Spleen (tissue), 11 donors: ENCODE data around the gene EXTL1. TPM values are rescaled to one million over a fixed set of nuclear protein-coding genes. Genes with fewer than 3 reads are reported as not detected.

Experiments used
- DNase-seq: peaks from one replicate; pipeline ENCODE4 v3.0.0-alpha.2; 2020
- H3K27ac ChIP-seq, 8 donors: fragments of 200-600 bp; sonication (generic) in 7 of 8; 1 replicate in 4 of 8; 2 replicates in 4 of 8; pipeline versions ENCODE4 v1.5.0 to v1.8.0; 2016 to 2021; ENCODE audit warnings: inconsistent platforms in 4 of 8, mild to moderate bottlenecking in 4 of 8, moderate library complexity in 1 of 8
- H3K27me3 ChIP-seq, 7 donors: fragments of 200-600 bp; sonication (generic) in 6 of 7; replicated peaks in 1 of 7; 1 replicate in 4 of 7; 2 replicates in 3 of 7; pipeline versions ENCODE4 v1.5.0 to v1.8.0; 2016 to 2021; ENCODE audit warnings: inconsistent platforms in 3 of 7, mild to moderate bottlenecking in 1 of 7
- H3K36me3 ChIP-seq, 6 donors: fragments of 200-600 bp; sonication (generic) in 5 of 6; 1 replicate in 4 of 6; 2 replicates in 2 of 6; pipeline versions ENCODE4 v1.5.0 to v1.8.0; 2016 to 2021; ENCODE audit warnings: inconsistent platforms in 2 of 6
- H3K4me1 ChIP-seq, 6 donors: fragments of 200-600 bp; sonication (generic) in 5 of 6; 1 replicate in 3 of 6; 2 replicates in 3 of 6; pipeline versions ENCODE4 v1.5.0 to v1.8.0; 2016 to 2021; ENCODE audit warnings: inconsistent platforms in 3 of 6
- H3K4me3 ChIP-seq, 8 donors: fragments of 200-600 bp; sonication (generic) in 7 of 8; 1 replicate in 4 of 8; 2 replicates in 4 of 8; pipeline versions ENCODE4 v1.5.0 to v1.8.0; 2016 to 2021; ENCODE audit warnings: inconsistent platforms in 4 of 8, mild to moderate bottlenecking in 4 of 8, moderate library complexity in 2 of 8
- H3K9me3 ChIP-seq, 8 donors: fragments of 200-600 bp; sonication (generic) in 7 of 8; 1 replicate in 4 of 8; 2 replicates in 4 of 8; pipeline versions ENCODE4 v1.5.0 to v1.8.0; 2016 to 2021; ENCODE audit warnings: inconsistent platforms in 4 of 8
- CTCF ChIP-seq, 11 experiments: fragments of 200-600 bp in 7 of 11; fragments of 450-650 bp in 4 of 11; sonication (generic) in 4 of 11; IDR thresholded peaks in 8 of 11; conservative IDR thresholded peaks in 3 of 11; 1 replicate in 7 of 11; 2 replicates in 4 of 11; pipeline versions ENCODE4 v1.4.0 to v1.8.0; 2016 to 2021; ENCODE audit warnings: antibody characterized with exemption in 11 of 11, inconsistent platforms in 4 of 11, mild to moderate bottlenecking in 1 of 11
- POLR2A ChIP-seq, 3 donors: fragments of 450-650 bp; IDR thresholded peaks; one replicate each; pipeline ENCODE4 v1.5.1; 2017; ENCODE audit warnings: antibody characterized with exemption in 3 of 3, mild to moderate bottlenecking in 1 of 3
- POLR2AphosphoS5 ChIP-seq, 3 donors: sonication (generic); formaldehyde crosslinking; IDR thresholded peaks; one replicate each; pipeline ENCODE4 v1.5.1; 2017; ENCODE audit warnings: antibody characterized with exemption in 3 of 3
- WGBS, 5 donors: extraction: QIAGEN DNeasy Blood & Tissue Kit in 3 of 5; methylation state at CpG; one replicate each; pipeline versions ENCODE4 v1.1.5 to v1.1.7; 2013 to 2018; 5-methylcytosine and 5-hydroxymethylcytosine counted together
- intact Hi-C: fragments of 100-400 bp; cut with DNase I; formaldehyde crosslinking; loops from one replicate; pipeline ENCODE4 v1.15.0; 2023; ENCODE audit warnings: low total_unique reads
- polyA plus RNA-seq, 3 donors: library from polyadenylated mRNA; stranded (reverse); fragments of 200-250 nt; gene quantifications; one replicate each; pipeline ENCODE4 v1.2.1, GENCODE V29; 2013
- total RNA-seq, 7 donors: library from RNA; depleted of rRNA in 3 of 7; stranded (reverse); fragments of >200 nt in 3 of 7; fragmentation: NEBNext Ultra II Directional in 4 of 7; extraction: Animal tissue kit (Norgen Biotek cat#: 25700) in 4 of 7; gene quantifications; one replicate each; pipeline versions ENCODE4 v1.1.0 to v1.2.1, GENCODE V29; 2016 to 2021
- donor health status: healthy with polysubstance abuse.
- donor health status: DM: no; HTN: no; CAD: no; lungs with moderate emphysema.
- donor health status: DM: no; HTN: no; CAD: no.
- donor health status: Bipolar disorder and iron deficiency.
- donor health status: healthy.
- donor health status: DM: no; HTN: no; CAD: no.
- donor health status: DM: yes; HTN: yes; CAD: no.

Gene EXTL1
- total and polyA plus RNA-seq, 10 donors: 0.30 to 8.6 (median 3.6) TPM

DNA sequence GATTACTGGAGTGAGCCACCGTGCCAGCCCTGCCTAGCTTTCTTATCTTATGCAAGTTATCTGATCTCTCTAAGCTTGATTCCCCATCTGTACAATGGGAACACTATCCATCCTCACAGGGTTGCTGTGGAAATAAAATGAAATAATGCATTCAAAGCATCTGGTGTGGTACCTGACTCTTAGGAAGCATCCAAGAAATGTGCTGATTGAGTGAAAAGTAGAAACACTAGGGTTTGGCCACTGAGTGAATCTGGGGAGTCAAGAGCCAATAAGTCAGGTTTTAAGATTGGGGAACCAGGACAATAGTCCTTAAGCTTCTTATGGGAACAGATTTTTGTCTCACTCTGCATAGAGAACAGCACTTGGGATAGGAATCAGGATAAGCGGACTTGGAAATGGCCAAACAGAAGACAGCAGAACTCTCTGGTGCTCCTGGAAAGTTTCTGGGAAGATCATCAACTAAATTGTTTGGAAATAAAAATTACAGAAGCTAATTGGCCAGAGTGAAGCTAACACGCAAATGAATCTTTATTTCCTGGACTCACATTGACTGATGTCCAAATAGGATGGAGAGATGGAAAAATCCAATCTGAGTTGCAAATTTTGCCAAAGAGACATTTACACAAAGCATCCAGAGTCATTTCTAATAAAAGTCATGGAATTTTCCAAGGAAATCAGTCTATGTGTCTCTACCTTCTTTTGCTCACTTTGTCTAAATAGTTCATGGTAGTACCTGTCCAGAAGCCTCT, 27.0 kb upstream of the EXTL1 start:
- no peak for DNase-seq
- H3K9me3 ChIP-seq: no peaks in the 10 kb centered on the region
- H3K36me3 ChIP-seq: peaks cover 0 to 12% (median 0%) of the 10 kb centered on the region in 6 donors
- peaks cover 29 to 76% (median 57%) of the 10 kb centered on the region in 6 donors for H3K4me1 ChIP-seq
- intact Hi-C loops: no loop called here
- H3K27me3 ChIP-seq: no peaks in the 10 kb centered on the region
- H3K27ac ChIP-seq: no peak overlapping the region
- WGBS, 5 donors: 90 to 99% (median 96%) methylated on average over 3 of the region's 3 CpGs
- no peak overlapping the region for H3K4me3 ChIP-seq
- TF ChIP-seq POLR2AphosphoS5 (IDR thresholded peaks at IDR 0.05) (no peak), CTCF (IDR thresholded peaks at IDR 0.05 in 8 of 11, conservative IDR thresholded peaks at IDR 0.05 in 3 of 11) (no peak), POLR2A (IDR thresholded peaks at IDR 0.05) (no peak)

DNA sequence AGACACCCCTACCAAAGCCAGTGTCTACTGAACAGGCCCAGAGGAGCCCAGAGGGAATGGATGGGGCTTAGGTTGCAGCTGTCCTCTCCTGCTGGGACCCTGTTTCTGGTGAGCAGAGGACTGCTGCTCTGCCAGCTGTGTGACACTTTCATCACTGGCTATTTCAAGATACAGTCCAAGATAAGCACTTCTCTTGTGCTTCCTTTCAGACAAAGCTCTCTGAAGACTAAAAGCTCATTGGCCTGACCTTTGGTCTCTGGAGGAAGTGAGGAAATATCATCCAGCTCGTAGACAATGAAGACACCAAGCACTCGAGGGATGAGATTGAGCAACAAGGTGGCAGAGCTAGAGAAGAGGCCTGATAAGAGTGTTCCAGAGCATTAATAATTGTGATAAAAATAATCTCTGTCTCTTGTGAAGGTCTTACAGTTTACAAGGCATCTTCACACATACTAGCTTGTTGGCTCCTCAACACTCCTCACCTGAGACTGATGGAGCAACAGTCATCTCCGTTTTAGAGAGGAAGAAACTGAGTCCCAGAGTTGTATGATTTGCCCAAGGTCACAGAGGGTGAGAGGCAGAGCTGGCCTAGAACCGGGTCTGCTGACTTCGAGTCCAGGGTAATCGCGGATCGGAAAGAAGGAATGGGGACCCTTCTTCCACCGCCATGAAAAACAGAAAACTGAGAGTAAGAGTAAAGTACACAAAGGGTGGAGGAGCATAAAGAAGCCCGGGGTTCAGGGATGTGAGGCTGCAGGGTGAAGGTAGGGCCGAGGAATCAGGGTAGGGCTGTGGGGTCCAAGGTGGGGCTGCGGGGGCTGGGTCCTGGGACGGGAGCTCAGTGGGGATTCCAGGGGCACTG, 24.4 kb upstream of the EXTL1 start:
- Histone ChIP-seq H3K4me1 (peaks cover 15 to 49% (median 33%) of the 10 kb centered on the region in 6 donors), H3K4me3 (peak overlapping the region; percentile 47 to 81 (median 60)), H3K9me3 (no peaks in the 10 kb centered on the region), H3K36me3 (peaks cover 0 to 12% (median 0%) of the 10 kb centered on the region in 6 donors), H3K27ac (peak overlapping the region; percentile 82 to 96 (median 92)), H3K27me3 (no peaks in the 10 kb centered on the region)
- WGBS, 5 donors: 1 to 4% (median 2%) methylated on average over 13 of the region's 13 CpGs
- TF ChIP-seq CTCF (IDR thresholded peaks at IDR 0.05 in 8 of 11, conservative IDR thresholded peaks at IDR 0.05 in 3 of 11) (no peak), POLR2AphosphoS5 (IDR thresholded peaks at IDR 0.05) (peak in 1 of 3 donors; percentile 70), POLR2A (IDR thresholded peaks at IDR 0.05) (no peak)
- intact Hi-C loops: no loop called here
- DNase-seq: peak; percentile 89

- peak in 2 of 3 donors; percentile 3 to 63 for TF ChIP-seq POLR2A (IDR thresholded peaks at IDR 0.05)
- TF ChIP-seq POLR2AphosphoS5 (IDR thresholded peaks at IDR 0.05): peak; percentile 84 to 90 (median 89)
- TF ChIP-seq CTCF (IDR thresholded peaks at IDR 0.05 in 8 of 11, conservative IDR thresholded peaks at IDR 0.05 in 3 of 11): peak; percentile 98 to 100 (median 100)
- intact Hi-C loops: loop anchor here (2.0 kb wide), 1 partner anchor 103 kb away; no protein-coding TSS in a partner anchor
- H3K27ac ChIP-seq: peak within 1 kb of the TSS; percentile 82 to 96 (median 92)
- peak; percentile 98 for DNase-seq
- peak within 1 kb of the TSS; percentile 47 to 81 (median 60) for H3K4me3 ChIP-seq
- 1 to 2% (median 2%) methylated on average over 35 to 47 of the region's 47 CpGs for WGBS, 5 donors
- peaks cover 0 to 4% (median 0%) of the 10 kb centered on the region in 6 donors for H3K36me3 ChIP-seq
- no peaks in the 10 kb centered on the region for H3K27me3 ChIP-seq
- H3K9me3 ChIP-seq: no peaks in the 10 kb centered on the region
- H3K4me1 ChIP-seq: peaks cover 15 to 40% (median 27%) of the 10 kb centered on the region in 6 donors
Observed at GRCh38 chr1:25997828-25998761, 23.5 kb upstream of the EXTL1 start, which contains the start of gene PAFAH2. Gene PAFAH2, minus strand, starts transcription at chr1:25998063. Its CDS starts 7,247 bp downstream, at chr1:25990816.
